SHP77 treated with DMSO at 0.1 percent for 48 hours (cell line): Measurements from ENCODE around the gene PLLP.

ENCODE experiments used
- DNase-seq: peaks from one replicate; lab custom pipeline; 2025; lab: John Stamatoyannopoulos, UW

PLLP gene

GRCh38 chr16:57225978-57226377, 58.5 kb downstream of the PLLP start:
- DNase-seq, result no peak

GRCh38 chr16:57224651-57225335, 59.7 kb downstream of the PLLP start:
- no peak for DNase-seq

- DNase-seq, result no peak
These were observed 61.4 kb downstream of the PLLP start for GRCh38 chr16:57223057-57223456.

DNA sequence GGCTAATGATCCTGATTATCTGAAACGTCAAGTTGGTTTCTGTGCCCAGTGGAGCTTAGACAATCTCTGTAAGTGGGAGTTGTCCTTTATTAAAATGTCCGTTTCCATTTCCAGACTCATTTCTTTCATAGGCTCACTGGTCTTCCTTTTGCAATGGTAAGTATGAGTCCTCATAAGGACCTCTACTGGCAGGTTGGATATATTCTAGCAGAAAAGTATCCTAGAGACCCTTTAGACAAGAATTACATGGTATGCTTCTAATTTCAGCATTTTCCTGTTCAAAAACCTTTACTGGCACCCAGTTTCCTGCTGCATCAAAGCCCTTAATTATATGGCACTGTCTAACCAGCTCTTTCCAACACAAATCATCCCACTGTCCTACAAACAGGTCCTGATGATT, 67.5 kb downstream of the PLLP start:
- no peak for DNase-seq

- no peak for DNase-seq
These were observed 71.0 kb downstream of the PLLP start for GRCh38 chr16:57213462-57213861.

DNA sequence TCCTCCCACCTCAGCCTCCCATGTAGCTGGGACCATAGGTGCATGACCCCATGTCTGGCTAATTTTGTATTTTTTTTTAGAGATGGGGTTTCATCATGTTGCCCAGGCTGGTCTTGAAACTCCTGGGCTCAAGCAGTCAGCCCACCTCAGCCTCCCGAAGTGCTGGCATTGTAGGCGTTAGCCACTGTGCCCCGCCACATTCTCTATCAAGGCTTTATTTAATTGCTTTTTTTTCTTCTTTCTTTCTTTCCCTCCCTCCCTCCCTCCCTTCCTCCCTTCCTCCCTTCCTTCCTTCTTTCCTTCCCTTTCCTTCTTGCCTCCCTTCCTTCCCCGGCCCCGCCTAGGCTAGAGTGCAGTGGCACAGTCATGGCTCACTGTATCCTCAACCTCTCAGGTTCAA, 74.7 kb downstream of the PLLP start:
- DNase-seq, result no peak

DNA sequence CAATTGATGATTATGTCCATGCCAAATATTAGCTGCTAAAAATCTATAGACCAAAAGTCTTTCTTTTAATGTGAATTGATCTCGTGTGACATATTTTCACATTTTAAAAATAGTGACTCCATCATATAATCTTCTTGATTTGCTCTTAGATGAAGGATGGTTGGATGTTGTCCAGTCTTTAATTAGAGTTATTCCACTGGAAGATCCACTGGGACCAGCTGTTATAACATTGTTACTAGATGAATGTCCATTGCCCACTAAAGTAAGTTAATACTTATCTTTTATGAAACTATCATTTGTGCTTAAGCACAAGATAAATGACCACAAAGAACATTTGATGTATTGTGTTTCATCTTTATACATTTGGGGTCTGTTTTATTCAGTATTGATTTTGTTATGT, 75.5 kb downstream of the PLLP start:
- no peak for DNase-seq
